Inflammatory macrophage treated with lipopolysaccharide for 4 hours (primary cell): ENCODE results near the gene EFNA5.

Experiments used
- DNase-seq: peaks from one replicate; pipeline ENCODE4 v3.0.0-alpha.2; 2020

The EFNA5 gene

DNA sequence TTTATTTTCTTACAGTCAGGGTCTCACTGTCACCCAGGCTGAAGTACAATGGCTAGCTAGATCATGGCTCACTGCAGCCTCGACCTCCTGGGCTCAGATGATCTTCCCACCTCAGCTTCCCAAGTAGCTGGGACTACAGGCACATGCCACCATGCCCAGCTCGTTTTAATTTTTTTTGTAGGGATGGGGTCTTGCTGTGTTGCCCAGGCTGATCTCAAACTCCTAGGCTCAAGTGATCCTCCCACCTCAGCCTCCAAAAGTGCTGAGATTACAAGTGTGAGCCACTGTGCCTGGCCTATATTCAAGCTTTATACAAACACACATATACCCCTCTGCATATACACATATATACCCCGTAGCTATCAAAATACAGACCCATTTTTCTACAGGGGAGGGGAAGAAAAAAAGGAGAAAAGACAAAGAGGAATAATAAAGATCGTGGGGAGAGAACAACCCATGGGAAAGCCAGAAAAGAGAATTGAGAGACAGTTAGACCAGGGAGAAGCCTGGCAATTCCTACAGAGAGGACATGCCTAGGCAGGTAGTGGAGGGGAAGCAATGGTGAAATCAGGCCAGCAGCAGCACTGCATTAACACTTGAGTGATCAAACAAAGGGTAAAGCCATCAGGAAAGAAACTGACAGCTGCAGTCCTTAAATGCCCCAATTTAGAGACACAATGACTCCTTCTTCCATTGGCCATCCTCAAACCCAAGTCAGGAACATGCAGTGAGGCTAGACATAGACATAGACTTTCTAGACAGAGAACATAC is 102.7 kb downstream of the EFNA5 start:
- DNase-seq, result no peak

- no peak for DNase-seq
Measured at GRCh38 chr5:107566986-107567385, 103.8 kb downstream of the EFNA5 start.

GRCh38 chr5:107565791-107566767 is 104.7 kb downstream of the EFNA5 start:
- no peak for DNase-seq

DNA sequence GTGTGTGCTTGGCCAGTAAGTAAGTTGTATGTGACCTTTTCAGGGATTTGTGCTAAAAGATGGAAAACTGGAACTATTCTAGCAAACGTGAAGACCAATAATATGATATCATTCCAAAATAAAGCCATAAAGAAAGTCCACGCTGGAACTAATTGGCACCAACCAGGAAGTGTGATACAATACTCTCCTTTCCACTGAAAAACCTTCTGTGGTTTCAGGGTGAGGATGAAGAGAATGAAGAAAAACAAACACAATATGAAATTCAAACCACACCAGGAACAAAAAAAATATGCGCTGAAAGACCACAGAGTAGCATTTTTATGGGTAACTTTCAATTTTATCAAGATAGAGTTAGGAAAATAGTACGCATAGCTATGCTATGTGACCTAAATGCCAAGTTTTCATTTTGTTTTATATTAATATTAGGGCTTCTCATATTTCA is 105.8 kb downstream of the EFNA5 start:
- no peak for DNase-seq

DNA sequence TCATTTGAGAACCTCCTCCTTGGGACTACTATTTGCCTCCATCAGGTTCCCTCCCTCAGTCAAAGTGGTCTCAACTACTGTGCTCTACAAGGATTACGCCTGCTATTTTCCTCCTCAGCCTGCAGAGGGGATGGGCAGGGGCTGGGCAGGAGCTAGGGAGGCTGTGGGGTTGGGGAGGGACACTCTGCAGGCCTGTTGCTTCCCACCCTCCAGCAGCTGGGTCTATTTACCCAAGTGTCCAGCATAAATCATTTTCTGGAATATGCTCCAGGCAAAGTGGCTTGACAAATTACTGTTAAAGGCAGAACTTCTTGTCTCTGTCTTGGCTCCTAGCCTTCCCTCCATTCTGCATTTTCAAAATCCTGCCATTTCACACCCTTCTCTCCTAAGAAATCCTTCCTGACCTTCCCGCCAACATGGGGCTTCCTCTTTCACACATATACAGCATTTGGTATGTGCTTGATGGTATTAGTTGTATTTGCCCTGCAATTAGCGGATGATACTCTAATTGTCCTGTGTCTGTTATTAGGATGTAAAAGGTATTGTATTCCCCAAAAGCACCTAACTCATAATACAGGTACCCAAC is 106.7 kb downstream of the EFNA5 start:
- no peak for DNase-seq

GRCh38 chr5:107560377-107560776 is 110.4 kb downstream of the EFNA5 start:
- no peak for DNase-seq

DNA sequence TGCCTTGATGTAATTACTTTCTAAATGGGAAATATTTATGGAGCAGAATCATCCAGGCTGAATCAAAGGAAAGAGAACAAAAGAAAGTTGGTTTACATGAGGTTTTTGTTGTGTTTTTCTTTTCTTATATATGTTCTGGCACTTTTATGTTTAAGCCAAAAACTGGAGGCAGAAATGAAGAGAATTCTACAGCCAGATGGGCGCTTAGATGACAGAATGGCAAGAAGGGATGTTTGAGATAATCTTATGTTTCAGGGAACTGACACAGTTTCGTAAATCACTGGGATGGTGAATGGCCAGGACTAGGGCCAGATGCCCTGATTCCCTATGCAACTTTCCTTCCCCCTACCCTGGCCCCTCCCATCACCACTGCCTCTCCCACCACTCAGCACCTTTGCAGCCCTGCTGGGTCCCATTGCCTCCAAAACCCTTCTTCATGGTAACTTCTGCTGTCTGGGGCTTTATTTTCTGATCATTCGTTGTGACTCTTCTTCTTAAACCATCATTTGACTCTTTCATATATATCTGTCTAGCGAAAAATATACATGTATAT is 111.8 kb downstream of the EFNA5 start:
- DNase-seq, result no peak

DNA sequence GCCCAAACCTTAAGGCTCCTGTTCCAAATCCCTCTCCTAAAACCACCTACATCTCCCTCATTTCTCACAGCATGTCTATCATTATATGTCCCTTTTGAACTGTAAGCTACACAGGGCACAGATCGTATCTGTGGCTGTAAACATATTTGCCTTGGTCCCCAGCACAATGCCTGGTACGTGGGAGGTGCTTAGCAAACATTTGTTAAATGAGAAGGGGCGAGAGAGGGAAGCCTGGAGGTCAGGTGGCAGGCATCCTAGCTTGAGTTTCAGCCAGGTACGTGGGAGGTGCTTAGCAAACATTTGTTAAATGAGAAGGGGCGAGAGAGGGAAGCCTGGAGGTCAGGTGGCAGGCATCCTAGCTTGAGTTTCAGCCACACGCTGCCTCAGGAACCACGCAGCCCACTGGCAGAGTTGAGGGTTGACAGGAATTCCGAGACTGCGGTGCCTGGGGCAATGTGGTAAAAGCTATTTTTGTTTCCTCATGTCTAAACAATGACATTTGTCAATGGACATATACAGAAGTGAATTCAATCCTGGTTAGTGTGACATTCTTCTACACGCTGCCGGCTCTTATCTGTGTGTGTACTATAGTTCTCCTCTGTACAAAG is 113.6 kb downstream of the EFNA5 start:
- no peak for DNase-seq

DNA sequence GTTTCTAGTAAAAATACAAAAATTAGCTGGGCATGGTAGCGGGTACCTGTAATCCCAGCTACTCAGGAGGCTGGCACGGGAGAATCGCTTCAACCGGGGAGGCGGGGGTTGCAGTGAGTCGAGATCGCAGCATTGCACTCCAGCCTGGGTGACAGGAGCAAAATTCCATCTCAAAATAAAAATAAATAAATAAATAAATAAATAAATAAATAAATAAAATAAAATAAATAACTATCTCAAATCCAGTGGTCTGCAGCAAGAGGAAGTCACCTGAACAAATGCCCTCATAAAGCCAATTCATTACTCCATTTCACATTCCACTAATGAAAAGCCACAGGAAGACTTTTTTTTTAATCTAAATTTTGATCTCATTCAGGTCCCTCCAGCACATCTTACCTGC is 114.2 kb downstream of the EFNA5 start:
- no peak for DNase-seq

DNA sequence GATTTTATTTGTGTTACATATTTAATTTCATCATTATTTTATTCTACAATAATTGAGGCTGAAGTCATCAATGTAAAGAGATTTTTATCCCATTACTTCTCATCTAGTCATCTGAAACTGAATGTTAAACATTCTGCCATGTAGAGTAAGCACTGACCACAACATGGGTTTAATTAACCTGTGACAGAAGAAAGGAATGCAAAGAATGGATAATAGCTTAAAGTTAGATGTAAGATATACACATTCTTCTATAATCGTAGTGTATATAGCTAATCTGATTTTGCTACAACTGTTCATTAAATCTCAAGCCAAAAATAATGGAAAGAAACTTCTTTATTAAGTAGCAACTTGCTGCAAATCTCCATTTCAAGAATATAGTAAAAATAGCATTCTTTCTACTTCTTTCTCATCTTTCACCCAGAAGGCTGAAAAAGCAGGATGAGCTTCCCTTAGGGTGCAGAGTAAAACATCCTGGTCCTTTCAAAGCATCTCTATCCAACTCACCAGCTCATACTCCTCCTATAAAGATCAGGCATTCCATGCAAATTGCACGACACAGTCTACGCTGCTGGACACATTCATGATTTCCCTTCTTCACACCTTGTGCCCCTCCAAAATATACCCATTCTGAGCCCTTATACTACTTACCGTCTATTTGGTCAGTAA is 115.2 kb downstream of the EFNA5 start:
- DNase-seq, result no peak

- DNase-seq, result no peak
Measured at GRCh38 chr5:107554776-107555424, 115.8 kb downstream of the EFNA5 start.

- DNase-seq, result no peak
Measured at GRCh38 chr5:107553117-107553555, 117.6 kb downstream of the EFNA5 start.

GRCh38 chr5:107551088-107551487 is 119.6 kb downstream of the EFNA5 start:
- DNase-seq, result no peak

GRCh38 chr5:107549567-107549966 is 121.2 kb downstream of the EFNA5 start:
- DNase-seq, result no peak

- DNase-seq, result no peak
Measured at GRCh38 chr5:107548477-107548876, 122.3 kb downstream of the EFNA5 start.

GRCh38 chr5:107546719-107547118 is 124.0 kb downstream of the EFNA5 start:
- DNase-seq, result no peak

GRCh38 chr5:107545486-107545885 is 125.3 kb downstream of the EFNA5 start:
- DNase-seq, result no peak

GRCh38 chr5:107544967-107545366 is 125.8 kb downstream of the EFNA5 start:
- DNase-seq, result no peak

DNA sequence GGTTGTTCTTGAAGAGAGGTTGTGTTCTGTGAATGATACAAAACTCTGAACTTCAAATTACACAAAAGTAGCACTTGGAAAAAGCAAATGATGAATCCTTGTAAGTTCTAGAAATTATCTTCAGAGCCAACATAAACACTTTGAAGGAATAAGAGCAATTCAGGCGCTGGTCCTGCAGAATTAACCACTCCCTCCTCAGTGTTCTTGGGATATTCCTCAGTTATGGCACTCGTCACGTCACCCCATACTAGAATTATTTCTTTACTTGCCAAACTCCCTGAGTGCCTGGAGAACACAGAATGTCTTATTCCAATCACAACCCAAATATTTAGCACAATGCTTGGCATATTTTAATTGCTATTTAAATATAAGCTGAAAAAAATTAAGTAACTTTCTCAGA is 126.3 kb downstream of the EFNA5 start:
- no peak for DNase-seq

- no peak for DNase-seq
Measured at GRCh38 chr5:107543868-107544267, 126.9 kb downstream of the EFNA5 start.

GRCh38 chr5:107542831-107543231 is 127.9 kb downstream of the EFNA5 start:
- DNase-seq, result no peak

GRCh38 chr5:107542428-107542827 is 128.3 kb downstream of the EFNA5 start:
- DNase-seq, result no peak
